DMS153 treated with DMSO at 0.1 percent for 48 hours (cell line): ENCODE results near the gene TBC1D8B.

ENCODE experiments used
- DNase-seq: peaks from one replicate; lab custom pipeline; 2025; ENCODE audit not compliant: unreplicated experiment; lab: John Stamatoyannopoulos, UW

TBC1D8B gene

DNA sequence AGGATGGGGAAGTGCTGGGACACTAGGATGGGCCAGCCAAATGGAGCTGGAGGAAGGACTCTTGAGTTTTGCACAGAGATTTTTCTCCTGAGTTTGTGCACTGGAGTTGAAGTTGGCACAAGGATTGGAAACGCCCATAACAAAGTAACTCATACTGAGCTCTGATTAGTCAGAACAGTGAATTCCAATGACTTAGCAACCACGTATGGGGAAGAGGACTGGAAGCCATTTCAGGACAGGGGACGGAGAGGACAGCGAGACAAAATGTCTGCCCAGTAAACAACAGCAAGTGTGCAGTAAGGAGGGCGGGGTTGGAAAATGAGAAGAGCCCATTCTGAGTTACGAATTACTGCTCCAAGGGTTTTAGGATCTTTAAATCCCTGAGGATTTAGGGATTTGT lies 94.8 kb downstream of the TBC1D8B start:
- DNase-seq = no peak

DNA sequence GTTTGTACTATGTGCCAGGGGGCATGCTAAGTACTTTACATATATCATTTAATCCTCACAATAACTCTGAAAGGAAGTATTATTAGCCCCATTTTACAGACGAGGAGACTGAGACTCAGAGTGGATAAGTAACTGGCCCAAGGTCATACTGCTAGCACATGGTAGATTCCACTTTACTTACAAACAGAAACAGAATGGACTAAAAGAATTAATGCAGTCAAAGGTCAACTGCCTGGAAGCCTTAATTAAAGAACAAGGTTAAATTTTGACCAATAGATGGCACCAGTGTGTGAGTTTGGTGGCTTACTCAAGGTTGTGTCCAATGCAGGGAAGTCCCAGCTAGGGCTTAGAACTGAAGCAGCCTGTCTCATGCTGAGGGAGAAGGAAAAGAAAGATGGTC lies 96.0 kb downstream of the TBC1D8B start:
- DNase-seq = no peak

DNA sequence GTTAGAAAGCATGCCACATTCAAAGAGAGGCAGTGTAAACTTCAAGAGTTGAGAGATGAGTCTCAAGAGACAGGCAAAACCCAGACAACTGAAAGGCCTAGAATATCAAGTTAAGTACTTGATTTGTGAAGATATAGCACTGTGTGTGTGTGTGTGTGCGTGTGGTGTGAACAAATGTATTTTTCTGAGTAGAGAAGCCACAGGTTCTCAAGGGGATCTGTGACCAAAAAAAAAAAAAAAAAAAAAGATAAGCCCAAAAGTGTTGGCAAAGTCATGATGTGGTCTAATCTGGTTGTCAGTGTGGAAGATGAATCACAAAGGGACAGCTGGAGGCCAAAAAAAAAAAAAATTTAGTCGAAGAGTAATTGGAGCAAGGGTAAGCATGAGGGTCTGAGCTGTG lies 96.8 kb downstream of the TBC1D8B start:
- DNase-seq = no peak

DNA sequence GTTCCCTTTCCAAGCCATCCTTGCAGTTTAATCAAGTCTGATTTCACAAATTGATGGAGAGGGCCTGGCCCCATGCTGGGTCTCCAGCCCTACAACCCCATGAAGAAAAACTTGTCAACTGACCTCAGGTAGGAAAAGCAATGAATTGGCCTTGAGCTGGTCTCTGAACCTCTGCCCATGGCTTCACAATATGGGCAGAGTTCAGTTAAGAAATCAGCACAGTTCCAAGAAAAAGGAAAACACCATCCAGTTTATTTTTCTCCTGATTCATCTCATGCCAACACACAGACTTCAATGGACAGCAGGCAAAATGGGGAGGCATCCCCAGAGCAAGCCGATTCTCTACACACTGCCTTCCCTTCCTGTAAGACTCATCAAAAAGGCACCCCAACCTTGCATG lies 97.4 kb downstream of the TBC1D8B start:
- DNase-seq = no peak

DNA sequence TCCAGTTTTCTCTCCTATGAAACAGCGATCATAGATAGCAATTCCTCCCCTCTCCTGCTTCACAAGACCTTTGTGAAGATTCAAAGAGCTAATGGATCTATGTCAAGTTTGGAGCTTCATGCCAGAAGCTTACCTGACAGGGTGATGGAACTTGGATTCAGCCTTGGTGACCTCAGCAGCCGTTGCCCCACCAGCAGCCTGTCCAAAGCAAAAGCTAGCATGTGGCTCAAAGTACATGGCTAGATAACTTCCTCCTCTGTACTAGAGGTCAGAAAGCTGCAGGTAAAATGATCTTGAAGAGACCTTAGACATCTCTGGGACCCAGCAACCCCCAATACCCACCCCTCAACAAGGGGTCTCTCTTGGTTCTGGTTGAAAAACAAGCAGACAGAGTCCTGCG lies 98.9 kb downstream of the TBC1D8B start:
- DNase-seq = no peak

DNA sequence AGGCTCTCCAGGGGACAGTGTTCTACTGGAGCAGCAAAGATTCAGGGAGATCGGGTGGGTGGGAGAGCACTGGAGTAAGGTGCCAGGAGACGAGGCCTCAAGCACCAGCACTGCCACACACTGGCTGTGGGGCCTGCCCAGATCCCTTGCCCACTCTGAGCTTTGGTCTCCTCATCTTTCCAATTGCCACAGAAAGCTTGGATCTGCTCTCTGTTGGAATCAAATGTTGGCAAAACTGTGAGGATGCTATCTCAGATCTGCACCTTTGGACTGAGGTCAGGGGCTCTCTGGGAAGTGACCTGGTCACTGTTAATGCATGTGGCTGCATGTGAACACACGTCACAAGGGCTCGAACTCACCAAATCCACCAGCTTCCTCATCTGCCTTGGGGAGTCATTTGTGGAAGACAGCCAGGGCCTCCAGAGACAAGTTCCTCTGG lies 99.3 kb downstream of the TBC1D8B start:
- no peak for DNase-seq

DNA sequence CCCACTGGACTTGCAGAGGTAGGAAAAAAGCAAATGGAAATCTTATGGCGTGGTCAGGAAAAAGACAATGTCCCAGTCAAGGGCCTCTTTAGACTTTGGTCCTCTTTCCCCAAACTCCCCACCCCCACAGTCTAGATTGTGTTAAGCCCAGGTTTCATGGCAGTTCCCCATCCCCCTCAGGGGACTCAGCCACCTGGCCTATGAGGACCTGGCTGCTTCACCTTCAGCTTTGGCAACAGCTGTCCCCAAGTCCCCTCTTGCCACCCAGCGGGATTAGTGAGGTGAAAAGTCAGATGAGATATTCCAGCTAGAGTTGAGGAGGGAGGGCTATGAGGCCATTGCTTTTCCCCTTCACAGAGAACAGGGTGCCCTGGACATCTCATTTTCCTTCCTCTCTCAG lies 100.2 kb downstream of the TBC1D8B start:
- DNase-seq = no peak

DNA sequence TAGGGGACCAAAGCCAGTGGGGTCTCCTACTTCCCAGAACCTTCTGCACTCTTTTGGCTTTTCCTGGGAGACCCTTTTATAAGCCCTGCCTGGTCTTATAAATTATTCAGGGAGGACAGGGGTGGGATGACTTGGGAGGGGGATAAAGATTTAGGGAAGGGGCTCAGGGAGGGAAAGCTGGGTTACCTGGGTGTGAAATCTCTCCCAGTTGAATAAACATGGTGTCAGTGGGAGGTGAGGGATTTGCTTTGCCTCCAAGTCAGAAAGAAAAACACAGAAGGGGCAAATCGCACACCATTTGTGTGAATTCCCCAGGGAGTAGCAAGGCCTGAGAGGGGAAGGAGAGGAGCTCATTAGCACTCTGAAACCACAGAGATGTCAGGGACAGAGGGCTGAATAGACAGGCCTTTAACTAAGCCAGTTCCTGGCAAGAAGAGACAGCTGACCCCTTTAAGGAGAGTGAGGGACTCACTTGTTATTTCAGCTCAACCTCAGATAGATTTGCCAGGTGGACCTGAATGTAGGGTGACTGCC lies 100.9 kb downstream of the TBC1D8B start, which contains the start of gene RIPPLY1:
RIPPLY1 (minus strand) TSS at position 51 of the 534 bp plus-strand sequence. CDS start 54 bp downstream, outside the sequence.
- no peak for DNase-seq

DNA sequence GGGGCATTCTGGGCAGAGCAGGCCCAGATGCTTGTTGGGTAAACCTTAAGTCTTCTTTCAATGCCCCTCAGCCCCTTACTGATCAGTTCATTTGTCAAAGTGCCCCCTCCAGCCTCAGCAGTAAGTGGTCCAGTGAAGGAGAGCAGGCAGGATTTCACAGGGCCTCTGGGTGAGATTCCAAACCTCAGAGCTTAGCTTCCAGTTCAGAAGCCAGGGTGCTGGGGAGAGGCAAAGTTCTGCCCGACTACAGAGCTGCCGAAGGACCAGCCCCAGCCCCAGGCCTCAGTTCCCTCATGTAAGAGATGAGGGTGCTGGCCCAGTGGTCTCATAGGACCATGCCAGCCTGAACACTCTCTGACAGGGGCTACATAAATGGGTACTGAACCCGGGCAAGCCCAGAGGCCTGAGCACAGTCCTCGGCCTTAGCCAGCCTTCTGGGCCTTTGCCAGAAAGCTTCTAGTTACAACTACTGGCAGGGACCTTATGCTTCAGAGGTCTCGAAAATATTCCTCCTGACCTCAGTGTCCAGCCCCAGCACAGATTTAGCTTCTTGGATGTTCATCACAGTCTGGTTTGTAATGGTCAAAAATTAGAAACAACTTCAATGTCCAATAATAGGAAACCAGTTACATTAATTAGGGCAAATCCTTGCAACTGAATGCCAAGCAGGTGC lies 101.5 kb downstream of the TBC1D8B start:
- DNase-seq = no peak

DNA sequence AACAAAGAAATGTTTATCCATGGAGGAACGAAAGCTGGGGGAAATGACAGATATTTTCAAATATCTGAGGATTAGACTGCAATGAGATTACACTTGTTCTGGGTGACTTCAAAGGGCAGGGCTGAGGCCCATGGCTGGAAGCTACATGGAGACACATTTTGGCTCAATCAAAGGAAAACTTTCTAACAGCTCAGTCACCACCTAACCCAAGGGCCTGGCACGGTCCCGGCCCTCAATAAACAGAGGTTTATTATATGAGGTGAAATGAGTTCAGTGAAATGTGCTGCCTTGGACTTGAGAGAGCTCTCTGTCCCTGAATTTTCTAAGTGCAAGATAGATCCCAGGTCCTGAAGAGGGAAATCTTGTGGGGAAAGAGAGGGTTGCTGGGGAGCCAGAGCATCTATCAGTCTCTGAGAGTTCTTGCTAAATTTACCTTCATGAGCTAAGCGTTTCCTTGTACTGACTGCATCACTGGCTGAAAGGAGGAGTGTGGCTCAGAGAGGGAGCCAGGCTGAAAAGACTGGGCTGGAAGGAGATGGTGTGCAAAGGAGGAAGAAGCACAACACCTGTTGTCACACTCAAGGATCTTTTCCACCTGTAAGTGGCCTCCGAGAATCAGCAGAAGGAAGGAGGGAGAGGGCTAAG lies 102.7 kb downstream of the TBC1D8B start:
- no peak for DNase-seq

DNA sequence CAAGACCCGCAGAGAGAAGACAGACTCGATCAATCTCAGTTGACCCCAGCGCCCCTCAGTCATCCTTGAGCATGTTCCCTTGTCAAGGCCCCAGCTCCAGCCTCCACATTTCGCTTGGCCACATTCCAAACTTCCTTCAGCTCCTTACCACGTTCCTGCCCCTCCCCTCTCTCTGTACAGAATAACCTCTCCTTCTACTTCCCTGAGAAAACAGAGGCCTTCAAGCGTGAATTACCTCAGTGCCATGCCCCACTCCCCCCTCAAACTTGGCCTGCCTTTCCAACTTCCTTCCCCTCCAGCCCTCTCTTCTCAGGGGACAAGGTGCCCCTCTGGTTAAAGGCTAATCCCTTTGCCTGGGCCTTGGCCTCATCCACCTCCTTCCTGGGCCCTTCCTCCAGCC lies 103.9 kb downstream of the TBC1D8B start:
- DNase-seq = no peak

DNA sequence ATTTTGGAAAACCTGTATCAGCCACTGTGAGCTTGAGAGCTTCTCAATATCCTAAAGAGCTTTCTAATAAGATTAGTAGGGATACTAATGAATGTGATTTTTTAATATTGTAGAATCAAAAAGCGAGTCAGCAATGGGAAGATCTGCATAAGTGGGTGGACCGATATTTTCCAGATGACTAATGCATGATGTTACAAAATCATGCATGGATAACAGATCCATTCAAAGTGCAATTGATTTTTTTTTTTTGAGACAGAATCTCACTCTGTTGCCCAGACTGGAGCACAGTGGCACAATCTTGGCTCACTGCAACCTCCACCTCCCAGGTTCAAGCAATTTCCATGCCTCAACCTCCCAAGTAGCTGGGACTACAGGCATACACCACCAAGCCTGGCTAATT lies 110.4 kb downstream of the TBC1D8B start:
- no peak for DNase-seq

DNA sequence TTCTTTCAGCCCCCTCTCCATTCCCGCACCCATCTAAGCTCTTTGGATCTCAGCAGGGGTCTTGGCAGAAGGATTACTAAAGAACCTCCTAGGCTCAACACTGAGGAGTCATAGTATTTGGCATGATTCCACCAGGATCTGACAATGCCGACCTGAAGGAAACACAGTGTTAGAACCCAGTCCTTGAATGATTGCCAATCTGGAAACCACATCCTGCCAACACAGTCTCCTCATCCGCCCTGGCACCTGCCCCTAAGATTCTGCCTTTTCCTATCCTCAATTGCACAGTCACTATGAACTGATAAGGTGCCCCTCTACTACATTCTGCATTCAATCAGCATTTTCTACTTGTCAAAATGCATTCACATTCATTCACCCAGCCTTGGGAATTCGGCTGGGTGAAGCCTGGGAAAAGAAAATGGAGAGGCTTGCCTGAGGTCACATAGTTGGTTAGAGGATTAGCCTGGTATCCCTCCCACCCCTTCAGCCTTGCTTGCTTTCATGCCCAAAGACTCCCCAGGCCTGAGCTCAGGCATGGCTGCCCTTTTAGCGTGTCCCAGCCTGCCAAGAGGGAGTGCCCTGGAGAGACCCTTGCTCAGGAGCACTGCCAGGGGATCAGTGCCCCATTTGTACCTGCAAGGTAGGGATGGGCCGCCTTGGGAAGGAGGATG lies 115.5 kb downstream of the TBC1D8B start:
- DNase-seq = no peak

DNA sequence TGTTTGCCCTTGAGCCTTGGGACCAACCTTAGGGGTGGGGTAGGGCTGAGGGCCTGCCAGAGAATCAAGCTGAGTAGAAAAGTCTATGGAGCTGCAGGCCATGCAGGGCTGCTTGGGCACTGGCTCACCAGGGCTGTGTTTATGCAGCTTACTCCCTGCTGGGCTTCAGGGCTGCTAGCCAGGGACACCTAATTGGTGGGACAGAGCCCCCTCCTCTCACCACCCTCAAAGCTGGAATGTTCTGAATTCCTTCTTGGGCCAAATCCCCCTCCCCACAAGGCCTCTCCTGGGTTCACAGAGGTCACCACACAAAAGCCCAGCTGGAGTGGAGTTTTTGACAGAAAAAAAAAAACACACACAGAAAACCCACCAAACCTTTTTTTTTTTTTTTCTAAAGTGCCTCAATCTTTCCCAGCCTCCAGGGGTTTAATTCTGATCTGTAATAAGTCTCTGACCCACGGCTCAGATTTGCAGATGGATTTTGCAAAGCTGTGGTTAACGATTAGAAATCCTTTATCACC lies 117.5 kb downstream of the TBC1D8B start, which contains the start of gene CLDN2:
CLDN2 (plus strand) TSS at position 471 of the 521 bp plus-strand sequence. CDS start 7,827 bp downstream, outside the sequence.
- DNase-seq = no peak

DNA sequence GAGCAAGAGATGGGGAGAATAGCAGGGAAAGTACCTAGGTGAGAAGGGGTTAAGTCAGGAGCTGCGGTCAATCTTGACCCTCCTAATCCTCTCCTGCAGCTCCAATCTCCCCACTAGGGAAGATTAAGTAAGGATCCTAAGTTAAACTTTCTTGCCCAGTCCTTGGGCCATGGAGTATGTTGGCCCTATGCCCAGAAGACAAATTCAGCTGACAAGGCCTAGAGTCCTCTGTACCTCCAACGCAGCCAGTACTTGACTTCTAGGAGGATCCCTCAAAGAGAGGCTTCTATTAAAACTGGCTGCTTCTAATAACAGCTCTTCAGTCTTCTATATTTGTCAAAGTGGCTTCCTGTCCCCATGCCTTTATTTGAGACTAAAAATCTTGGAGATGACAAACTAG lies 119.2 kb downstream of the TBC1D8B start:
- no peak for DNase-seq
